NCI-H146 (cell line): Measurements from ENCODE around the gene NOC3L.
"Not testable (repeated sequence)": the region's sequence is repeated elsewhere in the genome, so short reads cannot be mapped to it uniquely, and the experiment has no call there.

Experiments used
- DNase-seq: peaks from one replicate; lab custom pipeline; 2025; lab: John Stamatoyannopoulos, UW

NOC3L gene, protein sequence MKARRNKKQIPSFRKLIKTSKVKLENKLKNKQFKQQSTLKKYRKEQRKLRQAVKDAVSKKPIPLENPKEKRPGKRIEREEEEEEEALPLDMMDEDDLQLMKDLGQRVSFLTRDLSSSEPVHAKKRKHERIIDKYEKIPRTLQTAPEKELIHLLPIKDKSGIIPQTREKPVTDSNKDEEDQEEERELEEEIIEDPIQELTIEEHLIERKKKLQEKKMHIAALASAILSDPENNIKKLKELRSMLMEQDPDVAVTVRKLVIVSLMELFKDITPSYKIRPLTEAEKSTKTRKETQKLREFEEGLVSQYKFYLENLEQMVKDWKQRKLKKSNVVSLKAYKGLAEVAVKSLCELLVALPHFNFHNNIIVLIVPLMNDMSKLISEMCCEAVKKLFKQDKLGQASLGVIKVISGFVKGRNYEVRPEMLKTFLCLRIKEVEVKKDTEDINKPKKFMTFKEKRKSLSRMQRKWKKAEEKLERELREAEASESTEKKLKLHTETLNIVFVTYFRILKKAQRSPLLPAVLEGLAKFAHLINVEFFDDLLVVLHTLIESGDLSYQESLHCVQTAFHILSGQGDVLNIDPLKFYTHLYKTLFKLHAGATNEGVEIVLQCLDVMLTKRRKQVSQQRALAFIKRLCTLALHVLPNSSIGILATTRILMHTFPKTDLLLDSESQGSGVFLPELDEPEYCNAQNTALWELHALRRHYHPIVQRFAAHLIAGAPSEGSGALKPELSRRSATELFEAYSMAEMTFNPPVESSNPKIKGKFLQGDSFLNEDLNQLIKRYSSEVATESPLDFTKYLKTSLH

DNA sequence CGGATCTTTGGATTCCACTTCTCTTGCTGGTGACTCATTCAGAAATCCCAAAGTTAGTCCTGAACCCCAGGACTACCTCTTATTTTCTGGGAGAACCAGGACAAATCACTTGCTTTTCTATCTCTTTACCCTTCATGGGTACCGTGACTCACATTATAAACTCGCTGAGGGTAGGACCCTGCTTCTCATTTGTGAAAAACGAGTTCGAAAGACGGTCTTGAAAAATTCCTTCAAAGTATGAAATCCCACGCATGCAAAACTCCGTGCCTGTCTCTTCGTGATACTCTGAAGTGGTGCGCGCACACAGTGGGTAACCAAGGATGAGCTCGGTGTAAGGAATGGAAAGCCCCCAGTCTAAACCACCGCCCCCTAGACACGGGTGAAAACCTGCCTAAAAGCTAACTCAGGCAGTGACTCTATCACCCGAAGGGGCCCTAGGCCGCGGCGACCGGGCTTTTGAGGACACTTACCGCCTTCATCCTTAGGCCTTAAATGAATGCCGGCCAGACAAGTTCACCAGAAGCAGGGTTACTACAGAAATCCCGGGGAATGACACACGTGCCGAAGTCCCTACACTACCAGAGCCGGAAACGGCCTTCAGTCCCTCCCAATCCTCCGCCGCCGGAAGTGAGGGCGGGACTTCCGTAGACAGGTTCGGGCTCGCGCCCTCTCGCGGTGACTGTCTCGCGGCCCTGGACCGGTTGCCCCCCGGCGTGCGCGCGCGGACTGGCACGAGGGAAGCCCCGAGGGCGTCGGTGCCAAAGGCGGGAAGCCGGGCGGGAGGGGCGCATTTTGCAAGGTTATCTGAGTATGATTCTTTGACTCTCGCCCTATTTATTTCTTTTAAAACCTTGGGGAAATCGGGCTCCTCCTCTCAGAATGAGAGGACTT lies at the start of gene NOC3L:
Gene NOC3L, minus strand, starts transcription at position 580 of the 891 bp plus-strand sequence. Its CDS starts 101 bp downstream, at position 479.
- DNase-seq = peak; percentile 96

DNA sequence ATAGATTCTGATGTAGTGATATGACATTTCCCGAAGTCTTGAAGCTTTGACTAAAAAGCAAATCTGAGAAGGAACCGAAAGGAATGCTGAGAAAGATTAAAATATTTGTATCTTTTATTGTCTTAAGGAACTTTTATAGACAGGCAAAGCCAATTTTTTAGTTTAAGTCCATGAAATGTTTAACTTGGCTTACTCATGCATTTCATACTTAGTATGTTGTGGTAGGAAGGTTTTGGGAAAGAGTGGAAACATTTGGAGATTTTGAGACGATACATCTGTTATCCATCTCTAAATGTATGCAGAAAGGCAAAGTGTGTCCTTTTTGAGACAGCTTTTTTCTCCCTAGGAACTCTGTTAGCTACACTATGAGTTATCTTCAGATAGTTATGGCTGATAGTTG lies 49.7 kb upstream of the NOC3L start:
- no peak for DNase-seq

DNA sequence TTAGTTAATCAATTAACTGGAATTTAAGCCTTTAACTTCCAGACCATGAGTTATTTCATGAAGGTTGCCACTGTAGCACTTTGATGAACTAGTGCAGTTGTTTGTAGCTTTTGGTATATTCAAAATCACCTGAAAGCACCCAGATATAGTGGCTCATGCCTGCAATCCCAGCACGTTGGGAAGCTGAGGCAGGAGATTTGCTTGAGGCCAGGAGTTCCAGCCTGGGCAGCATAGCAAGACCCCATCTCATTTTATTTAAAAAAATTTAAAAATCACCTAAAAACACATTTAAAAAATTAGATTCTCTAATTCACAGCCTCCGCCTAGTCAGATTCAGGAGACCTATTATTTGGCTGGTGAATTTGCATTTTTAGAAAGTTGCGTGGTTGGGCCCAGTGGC lies 48.6 kb upstream of the NOC3L start:
- DNase-seq = no peak

DNA sequence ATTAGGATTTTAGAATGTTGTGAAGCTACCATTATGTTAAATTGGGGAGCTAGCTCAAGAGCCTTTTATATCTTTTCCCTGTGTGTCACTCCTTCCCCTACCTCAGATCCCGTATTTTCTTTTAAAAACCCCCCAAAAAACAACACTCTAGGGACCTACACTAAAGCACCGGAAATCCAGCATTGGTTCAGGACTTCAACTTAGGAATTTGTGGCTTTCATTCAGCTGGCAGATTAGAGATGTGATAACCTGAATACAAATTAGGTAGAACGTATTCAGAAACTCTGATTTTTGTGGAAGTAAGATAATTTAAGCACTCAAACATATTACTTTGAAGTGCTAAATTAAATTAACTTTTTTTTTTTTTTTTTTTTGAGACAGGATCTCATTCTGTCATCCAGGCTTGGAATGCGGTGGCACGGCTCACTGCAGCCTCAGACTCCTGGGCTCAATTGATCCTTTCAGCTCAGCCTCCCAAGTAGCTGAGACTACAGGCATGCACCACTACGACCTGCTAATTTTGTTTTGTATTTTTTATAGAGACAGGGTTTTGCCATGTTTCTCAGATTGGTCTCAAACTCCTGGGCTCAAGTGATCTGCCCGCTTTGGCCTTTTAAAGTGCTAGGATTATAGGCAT lies 46.4 kb upstream of the NOC3L start:
- DNase-seq = no peak

DNA sequence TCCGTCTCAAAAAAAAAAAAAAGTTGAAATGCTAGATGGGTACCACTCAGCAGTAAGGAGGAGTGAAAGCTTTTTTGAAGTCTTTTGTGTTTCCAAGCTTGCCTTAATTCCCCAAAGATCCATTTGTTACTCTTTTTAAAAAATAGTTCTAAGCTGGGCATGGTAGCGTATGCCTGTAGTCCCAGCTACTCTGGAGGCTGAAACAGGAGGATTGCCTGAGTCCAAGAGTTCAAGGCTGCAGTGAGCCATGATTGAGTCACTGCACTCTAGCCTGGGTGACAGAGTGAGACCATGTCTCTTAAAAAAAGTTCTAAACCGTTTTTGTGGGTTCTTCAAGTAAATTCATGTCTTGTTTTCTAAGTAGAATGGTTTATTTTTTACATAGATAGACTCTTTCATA lies 44.9 kb upstream of the NOC3L start:
- no peak for DNase-seq

DNA sequence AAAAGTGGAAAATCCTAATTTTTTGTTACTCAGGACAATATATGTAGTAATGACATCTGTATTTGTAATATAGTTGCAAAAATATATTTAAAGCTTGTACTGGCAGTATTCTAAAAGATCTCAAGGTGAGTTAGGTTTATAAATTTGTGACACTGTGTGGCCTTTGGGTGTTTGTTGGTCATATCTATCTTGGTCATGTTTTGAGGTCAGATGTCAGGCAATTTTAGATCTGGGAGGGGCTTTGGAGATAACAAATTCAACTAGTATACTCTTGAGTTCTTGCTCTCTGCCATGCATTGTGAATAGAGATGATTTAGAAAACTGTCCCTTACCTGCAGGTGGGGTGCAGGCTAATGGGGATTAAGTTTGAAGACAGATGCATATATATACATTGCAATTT lies 42.7 kb upstream of the NOC3L start:
- no peak for DNase-seq

DNA sequence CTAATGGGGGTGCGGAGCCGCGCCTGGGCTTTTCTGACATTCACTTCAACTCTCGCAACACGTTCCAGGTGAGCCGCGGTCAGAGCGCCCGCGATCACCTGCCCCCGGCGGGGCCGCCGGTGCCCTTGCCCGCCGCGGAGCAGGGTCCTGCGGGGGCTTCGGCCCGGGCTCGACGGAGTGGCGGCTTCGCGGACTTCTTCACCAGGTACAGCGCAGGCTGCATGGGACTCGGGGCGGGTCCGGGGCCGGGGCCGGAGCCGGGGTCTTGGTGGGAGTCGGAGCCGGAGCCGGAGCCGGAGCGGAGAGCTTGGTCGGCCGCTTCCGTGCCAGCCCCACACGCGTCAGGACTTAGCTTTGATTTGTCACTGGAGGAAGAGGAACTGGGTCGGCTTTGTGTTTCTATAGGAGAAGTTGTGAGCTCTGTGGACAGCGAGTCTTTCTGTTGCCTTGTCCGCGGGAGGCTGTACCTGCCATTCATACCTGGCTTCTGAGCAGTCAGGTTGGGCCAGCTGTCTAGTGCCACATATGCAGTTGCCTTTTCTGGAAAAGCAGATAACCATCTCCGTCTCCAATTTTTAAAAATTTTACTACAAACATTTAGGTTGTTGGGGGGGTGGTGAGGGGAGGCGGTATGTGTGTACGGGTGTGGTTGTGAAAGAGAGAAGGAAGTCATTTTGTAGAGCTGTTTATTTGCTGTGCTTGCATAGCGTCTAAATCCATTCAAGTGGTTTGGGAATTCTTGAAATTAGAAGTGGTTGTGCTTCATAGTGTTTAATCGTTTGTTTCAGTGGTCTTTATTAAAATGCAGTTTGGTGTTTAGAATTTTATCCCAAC lies 40.9 kb upstream of the NOC3L start:
- DNase-seq = peak; percentile 79

DNA sequence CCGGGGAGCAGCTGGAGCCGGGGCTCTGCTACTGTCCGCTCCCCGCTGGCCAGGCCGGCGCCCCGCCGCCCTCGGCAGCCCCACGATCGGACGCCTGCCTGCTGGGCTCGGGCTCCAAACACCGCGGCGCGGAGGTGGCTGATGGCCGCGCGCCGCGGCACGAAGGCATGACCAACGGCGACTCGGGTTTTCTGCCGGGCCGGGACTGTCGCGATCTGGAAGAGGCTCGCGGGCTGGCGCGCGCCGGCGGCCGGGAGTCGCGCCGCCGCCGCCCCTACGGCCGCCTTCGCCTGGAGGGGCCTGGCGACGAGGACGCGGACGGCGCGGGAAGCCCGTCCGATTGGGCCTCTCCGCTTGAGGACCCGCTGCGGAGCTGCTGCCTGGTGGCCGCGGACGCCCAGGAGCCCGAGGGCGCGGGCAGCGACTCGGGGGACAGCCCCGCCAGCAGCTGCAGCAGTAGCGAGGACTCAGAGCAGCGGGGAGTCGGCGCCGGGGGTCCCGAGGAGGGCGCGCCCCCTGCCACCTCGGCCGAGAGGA lies 40.2 kb upstream of the NOC3L start:
- DNase-seq = peak; percentile 59

DNA sequence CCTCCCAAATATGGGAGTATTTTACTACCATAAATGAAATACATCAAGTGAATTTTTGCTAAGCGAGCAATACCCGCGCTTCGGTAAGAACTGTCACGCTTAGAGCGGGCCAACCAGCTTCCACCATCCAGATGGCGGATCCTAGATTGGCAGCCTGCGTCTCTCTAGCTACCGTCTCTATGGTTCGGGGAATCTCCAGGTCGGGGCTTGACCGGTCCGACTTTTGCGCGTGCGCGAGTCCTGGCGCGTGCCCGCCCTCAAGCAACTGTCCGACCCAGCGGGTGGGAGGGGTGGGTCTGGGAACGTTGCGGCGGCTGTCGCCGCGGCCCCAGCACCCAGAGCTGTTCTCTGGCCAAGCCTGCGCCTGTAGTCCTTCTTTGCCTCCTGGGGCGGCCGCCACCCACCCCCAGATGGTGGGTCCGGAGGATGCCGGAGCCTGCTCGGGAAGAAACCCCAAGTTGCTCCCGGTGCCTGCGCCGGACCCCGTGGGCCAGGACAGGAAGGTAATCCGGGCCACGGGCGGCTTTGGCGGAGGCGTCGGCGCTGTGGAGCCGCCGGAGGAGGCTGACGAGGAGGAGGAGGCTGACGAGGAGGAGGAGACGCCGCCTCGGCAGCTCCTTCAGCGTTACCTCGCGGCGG lies 39.6 kb upstream of the NOC3L start, which contains the start of gene TBC1D12:
Gene TBC1D12, plus strand, starts transcription at position 338 of the 639 bp plus-strand sequence. Its CDS starts 73 bp downstream, at position 411.
- peak; percentile 98 for DNase-seq

DNA sequence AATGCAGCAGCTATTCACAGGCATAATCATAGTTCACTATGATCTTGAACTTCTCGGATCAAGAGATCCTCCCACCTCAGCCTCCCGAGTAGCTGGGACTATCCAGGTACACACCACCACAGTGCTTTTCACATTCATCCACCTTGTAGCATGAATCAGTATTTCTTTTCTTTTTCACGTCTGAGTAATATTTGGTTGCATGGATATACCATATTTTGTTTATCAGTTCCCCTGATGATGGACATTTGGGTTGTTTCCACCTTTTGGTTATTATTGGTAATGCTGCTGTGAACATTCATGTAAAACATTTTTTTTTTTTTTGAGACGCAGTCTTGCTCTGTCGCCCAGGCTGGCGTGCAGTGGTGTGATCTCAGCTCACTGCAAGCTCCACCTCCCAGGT lies 36.0 kb upstream of the NOC3L start:
- no peak for DNase-seq

DNA sequence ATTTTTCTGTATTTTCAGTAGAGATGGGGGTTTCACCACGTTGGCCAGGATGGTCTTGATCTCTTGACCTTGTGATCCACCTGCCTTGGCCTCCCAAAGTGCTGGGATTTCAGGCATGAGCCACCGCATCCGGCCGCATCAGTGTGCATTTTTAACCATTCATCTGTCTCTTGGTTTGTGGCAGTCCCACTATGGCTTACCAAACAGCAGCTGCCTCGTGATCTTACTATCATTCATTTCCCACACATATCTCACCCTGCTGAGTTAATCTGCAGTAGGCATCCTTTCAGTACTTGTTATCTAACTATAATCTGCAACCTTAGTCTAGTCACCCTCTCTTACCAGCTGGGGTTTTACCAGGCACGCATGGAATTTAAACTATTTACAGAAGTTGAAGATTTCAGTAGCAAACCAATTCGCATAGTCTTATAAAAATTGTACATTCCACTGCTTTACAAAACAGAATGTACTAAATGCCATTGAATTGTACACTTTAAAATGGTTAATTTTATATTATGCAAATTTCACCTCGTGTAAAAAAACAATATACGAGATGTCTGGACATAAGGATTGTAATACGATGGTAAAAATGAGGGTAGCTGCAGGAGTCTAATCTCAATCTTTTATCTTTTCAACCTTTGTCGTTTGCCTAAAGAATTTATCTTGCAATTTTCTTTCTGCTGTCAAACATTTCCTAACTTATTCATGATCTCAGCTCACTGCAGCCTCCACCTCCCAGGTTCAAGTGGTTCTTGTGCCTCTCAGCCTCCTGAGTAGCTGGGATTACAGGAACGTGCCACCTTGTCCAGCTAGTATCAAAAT lies 35.0 kb upstream of the NOC3L start:
- no peak for DNase-seq

DNA sequence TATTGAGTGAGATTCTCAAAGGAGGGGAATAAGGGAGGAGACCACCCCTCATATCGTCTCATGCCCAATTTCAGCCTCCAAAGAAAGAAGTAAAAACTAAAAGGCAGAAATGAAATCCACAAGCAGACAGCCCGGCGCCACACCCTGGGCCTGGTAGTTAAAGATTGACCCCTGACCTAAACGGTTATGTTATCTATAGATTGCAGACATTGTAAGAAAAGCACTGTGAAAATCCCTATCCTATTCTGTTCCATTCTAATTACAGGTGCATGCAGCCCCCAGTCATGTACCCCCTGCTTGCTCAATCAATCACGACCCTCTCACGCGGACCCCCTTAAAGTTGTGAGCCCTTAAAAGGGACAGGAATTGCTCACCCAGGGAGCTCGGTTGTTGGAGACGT lies 29.4 kb upstream of the NOC3L start:
- DNase-seq = not testable (repeated sequence)

DNA sequence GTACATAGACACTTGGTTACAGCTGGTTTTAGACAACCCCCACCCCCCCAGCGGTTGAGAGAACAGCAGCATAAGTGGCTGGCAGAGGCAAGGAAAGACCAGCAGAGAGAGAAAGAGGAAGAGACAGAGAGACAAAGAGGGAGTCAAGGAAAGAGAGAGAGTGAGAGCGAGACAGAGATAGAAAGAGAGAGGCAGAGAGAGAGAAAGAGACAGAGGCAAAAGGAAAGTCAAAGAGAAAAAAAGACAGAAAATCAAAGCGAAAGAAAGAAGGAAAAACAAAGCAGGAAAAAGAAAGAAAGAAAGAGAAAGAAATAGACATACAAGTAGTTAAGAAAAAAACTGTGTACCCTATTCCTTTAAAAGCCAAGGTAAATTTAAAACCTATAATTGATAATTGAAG lies 23.0 kb upstream of the NOC3L start:
- not testable (repeated sequence) for DNase-seq

DNA sequence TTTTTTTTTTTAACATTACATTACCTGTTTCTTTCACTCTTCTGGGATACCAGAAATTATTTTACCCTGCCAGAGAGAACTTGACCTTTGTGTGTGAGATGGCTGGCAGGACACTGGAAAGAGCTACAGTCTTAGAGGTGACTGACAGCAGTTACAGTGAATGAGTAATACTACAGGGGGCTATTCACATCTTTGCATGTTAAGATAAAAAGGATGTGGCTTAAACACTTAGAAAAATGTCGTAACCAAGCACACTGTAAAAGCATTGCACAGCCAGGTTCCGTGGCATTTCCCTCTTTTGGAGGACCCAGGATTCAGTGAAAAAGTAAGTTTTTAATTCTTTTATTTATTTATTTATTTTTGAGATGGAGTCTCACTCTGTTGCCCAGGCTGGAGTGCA lies 20.8 kb upstream of the NOC3L start:
- no peak for DNase-seq

DNA sequence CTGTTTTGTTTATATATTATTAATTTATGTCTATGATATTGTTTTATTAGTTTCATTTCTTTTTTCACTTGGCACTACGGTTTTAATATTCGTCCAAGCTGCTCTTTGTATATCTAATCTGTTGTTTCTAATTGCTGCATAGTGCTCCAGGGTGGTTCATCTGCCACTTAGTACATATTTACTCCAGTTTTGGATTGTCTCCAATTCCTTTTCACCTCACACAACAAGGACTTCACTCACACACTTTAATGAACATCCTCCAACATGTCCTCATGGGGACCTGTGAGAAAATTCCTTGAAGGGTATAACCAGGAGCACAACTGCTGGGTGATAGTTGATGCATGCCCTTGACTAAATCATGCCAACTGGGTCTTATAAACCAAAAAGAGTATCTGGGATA lies 14.1 kb upstream of the NOC3L start:
- DNase-seq = no peak

DNA sequence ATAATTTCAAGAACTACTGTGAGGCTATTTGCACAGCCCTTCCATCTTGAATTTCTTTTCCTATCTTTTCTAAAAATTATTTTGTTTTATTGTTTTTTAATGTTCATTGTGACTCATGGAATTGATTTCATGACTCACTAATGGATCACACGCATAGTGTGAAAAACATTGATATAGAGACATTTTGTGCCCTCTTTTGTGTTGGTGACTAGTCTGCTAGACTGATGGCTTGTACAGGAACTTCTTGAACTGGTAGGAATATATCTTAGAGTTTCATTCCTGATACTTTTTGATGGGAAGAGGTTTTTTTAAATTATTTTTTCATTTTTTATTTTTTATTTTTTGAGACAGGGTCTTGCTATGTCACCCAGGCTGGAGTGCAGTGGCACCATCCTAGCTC lies 12.6 kb upstream of the NOC3L start:
- no peak for DNase-seq

DNA sequence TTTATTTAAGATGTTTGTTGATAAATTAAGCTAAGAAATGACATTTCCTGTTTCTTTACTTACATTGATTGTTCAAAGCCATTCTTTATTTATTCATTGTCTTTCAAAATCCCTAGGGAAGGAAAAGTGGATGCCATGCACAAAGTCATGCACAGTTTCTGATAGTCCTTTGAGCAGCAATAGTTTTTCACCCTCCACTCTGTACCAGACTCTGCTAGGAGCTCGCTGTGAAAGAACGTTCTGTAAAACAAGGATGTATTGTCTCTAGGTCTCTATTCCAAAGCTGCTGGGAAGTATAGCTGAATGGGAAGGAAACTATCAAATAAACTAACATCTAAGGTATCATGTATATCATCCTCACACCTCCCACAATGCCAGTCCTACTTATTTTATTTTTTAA lies 7.8 kb upstream of the NOC3L start:
- DNase-seq = no peak

DNA sequence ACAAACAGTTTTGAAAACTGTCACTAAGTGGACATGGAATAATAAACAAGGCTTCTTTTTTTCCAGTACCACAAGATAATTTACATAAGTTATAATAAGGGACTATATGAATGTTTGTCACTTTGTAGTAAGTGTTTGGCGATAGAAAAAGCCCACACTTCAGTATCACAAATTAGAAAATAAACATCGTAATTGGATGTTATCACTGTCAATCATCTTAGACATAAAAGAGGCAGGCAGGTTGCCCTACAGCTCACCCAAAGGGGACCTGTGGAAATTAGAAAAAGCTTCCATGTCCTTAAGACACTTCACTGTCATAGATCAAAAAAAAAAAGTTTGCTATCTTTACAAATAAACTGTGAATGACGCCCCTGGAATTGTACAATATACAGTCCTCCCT lies 3.6 kb upstream of the NOC3L start:
- no peak for DNase-seq

DNA sequence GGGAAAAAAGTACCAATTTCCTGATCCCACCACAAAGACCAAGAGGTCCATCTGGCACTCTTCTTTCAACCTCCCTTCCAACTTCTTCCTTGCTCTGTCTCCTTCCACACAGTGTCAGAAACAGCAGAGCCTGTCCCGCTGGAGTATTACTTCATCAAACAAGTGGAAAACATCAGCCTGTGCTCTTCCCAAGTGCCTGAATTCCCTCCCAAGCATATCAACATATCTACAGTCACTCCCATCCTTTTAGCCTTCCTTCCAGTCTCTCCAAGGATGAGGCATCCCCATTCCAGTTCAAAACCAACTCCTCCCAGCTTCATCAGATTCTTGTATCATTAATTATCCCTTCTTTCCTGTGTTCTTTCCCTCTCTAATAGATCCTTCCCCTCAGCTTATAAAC lies 1.7 kb upstream of the NOC3L start:
- no peak for DNase-seq
